ENCODE measurements around the gene SLF2. TPM values are rescaled to one million over a fixed set of nuclear protein-coding genes. Genes with fewer than 3 reads are reported as not detected.

Gene SLF2
- total and polyA plus RNA-seq, 2 of the 8 experiments (the other 6 are each of a cell fraction or from before 2014, with no cell fraction given): 5.5 to 20.9 TPM

DNA sequence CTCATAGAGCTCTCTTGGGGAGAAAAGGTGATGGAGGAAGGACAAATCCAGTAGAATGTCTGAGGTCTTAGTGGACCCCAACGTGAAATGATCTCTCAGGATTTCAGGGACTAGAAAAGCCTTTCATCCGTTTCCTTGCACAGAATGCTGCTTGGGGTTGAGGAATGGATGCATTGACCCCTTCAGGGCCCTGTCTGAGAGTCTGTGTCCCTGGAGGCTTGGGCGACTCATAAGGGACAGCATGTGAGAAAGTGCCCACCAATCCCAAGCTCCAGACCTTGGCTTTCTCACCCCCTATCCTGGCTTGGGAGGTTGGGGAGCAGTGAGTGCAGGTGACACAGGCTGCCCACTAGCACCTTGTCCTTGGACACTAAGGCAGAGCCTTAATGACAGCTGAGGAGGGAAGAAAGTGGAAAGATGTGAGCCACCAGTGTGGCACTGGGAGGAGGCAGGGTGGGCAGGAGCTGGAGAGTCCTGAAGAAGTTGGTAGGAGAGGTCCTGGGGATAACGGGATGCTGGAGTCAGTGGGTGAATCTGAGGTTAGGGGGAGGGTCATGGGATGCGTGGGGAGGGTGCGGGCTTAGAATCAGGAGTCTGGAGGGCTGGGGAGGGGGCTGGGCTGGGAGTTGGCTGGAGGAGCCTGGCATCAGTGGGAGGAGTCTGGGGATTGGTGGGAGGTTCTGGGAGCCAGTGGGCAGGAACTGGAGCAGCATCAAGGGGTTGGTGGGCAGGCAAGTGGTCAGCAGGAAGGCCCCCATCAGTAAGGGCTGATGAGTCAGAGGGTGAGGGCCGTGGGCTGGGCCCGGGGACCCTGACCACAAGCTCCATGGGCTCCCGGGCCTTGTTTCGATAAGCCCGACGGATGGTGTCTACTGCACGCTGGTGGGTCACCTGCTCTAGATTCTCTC is 95.4 kb downstream of the SLF2 start (continued):
- TF ChIP-seq, protein P1, sequence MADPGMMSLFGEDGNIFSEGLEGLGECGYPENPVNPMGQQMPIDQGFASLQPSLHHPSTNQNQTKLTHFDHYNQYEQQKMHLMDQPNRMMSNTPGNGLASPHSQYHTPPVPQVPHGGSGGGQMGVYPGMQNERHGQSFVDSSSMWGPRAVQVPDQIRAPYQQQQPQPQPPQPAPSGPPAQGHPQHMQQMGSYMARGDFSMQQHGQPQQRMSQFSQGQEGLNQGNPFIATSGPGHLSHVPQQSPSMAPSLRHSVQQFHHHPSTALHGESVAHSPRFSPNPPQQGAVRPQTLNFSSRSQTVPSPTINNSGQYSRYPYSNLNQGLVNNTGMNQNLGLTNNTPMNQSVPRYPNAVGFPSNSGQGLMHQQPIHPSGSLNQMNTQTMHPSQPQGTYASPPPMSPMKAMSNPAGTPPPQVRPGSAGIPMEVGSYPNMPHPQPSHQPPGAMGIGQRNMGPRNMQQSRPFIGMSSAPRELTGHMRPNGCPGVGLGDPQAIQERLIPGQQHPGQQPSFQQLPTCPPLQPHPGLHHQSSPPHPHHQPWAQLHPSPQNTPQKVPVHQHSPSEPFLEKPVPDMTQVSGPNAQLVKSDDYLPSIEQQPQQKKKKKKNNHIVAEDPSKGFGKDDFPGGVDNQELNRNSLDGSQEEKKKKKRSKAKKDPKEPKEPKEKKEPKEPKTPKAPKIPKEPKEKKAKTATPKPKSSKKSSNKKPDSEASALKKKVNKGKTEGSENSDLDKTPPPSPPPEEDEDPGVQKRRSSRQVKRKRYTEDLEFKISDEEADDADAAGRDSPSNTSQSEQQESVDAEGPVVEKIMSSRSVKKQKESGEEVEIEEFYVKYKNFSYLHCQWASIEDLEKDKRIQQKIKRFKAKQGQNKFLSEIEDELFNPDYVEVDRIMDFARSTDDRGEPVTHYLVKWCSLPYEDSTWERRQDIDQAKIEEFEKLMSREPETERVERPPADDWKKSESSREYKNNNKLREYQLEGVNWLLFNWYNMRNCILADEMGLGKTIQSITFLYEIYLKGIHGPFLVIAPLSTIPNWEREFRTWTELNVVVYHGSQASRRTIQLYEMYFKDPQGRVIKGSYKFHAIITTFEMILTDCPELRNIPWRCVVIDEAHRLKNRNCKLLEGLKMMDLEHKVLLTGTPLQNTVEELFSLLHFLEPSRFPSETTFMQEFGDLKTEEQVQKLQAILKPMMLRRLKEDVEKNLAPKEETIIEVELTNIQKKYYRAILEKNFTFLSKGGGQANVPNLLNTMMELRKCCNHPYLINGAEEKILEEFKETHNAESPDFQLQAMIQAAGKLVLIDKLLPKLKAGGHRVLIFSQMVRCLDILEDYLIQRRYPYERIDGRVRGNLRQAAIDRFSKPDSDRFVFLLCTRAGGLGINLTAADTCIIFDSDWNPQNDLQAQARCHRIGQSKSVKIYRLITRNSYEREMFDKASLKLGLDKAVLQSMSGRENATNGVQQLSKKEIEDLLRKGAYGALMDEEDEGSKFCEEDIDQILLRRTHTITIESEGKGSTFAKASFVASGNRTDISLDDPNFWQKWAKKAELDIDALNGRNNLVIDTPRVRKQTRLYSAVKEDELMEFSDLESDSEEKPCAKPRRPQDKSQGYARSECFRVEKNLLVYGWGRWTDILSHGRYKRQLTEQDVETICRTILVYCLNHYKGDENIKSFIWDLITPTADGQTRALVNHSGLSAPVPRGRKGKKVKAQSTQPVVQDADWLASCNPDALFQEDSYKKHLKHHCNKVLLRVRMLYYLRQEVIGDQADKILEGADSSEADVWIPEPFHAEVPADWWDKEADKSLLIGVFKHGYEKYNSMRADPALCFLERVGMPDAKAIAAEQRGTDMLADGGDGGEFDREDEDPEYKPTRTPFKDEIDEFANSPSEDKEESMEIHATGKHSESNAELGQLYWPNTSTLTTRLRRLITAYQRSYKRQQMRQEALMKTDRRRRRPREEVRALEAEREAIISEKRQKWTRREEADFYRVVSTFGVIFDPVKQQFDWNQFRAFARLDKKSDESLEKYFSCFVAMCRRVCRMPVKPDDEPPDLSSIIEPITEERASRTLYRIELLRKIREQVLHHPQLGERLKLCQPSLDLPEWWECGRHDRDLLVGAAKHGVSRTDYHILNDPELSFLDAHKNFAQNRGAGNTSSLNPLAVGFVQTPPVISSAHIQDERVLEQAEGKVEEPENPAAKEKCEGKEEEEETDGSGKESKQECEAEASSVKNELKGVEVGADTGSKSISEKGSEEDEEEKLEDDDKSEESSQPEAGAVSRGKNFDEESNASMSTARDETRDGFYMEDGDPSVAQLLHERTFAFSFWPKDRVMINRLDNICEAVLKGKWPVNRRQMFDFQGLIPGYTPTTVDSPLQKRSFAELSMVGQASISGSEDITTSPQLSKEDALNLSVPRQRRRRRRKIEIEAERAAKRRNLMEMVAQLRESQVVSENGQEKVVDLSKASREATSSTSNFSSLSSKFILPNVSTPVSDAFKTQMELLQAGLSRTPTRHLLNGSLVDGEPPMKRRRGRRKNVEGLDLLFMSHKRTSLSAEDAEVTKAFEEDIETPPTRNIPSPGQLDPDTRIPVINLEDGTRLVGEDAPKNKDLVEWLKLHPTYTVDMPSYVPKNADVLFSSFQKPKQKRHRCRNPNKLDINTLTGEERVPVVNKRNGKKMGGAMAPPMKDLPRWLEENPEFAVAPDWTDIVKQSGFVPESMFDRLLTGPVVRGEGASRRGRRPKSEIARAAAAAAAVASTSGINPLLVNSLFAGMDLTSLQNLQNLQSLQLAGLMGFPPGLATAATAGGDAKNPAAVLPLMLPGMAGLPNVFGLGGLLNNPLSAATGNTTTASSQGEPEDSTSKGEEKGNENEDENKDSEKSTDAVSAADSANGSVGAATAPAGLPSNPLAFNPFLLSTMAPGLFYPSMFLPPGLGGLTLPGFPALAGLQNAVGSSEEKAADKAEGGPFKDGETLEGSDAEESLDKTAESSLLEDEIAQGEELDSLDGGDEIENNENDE (IDR thresholded peaks at IDR 0.05; ENCODE audit: insufficient replicate concordance, low read length): no peak
- TF ChIP-seq RXRA (IDR thresholded peaks at IDR 0.05; ENCODE audit: insufficient read depth, low read depth, low read length) (no peak), SP2 (IDR thresholded peaks at IDR 0.05; ENCODE audit: low read length) (no peak), HDAC6 (IDR thresholded peaks at IDR 0.05; ENCODE audit: low read depth, low read length) (no peak), KDM4A (IDR thresholded peaks at IDR 0.05; ENCODE audit: low read depth, low read length, severe bottlenecking) (no peak), CBX5 (IDR thresholded peaks at IDR 0.05; ENCODE audit: low read depth, low read length) (no peak), SUZ12 (IDR thresholded peaks at IDR 0.05; ENCODE audit: low read length) (no peak), PHF8 (conservative IDR thresholded peaks at IDR 0.05; ENCODE audit: low read depth, low read length) (no peak), BCL11A (IDR thresholded peaks at IDR 0.05; ENCODE audit: low read depth in 2 of 2, low read length in 2 of 2) (no peak), JUND (IDR thresholded peaks at IDR 0.05; ENCODE audit: low read length) (no peak)
